ENCODE measurements around the gene ATXN7L1. TPM values are rescaled to one million over a fixed set of nuclear protein-coding genes. Genes with fewer than 3 reads are reported as not detected.

Gene ATXN7L1
- total RNA-seq, 1 donor from 2014 or later: 16.0 TPM

GRCh38 chr7:105799006-105799405, 77.4 kb downstream of the ATXN7L1 start:
- H3K27me3 Mint-ChIP-seq: no peaks in the 10 kb centered on the region
- H3K4me3 Mint-ChIP-seq: no peak overlapping the region
- no peaks in the 10 kb centered on the region for H3K9me3 Mint-ChIP-seq
- H3K27ac Mint-ChIP-seq: no peak overlapping the region
- no peak for TF ChIP-seq CTCF (conservative IDR thresholded peaks at IDR 0.05)
- no peaks in the 10 kb centered on the region for H3K36me3 Mint-ChIP-seq
- H3K4me1 Mint-ChIP-seq (ENCODE audit: unreplicated experiment): no peaks in the 10 kb centered on the region
- DNase-seq (ENCODE audit: extremely low spot score, unreplicated experiment): no peak

- Mint-ChIP-seq H3K36me3 (peaks cover 8% of the 10 kb centered on the region), H3K27ac (no peak overlapping the region), H3K27me3 (no peaks in the 10 kb centered on the region), H3K4me3 (no peak overlapping the region), H3K4me1 (ENCODE audit: unreplicated experiment) (no peaks in the 10 kb centered on the region), H3K9me3 (no peaks in the 10 kb centered on the region)
- no peak for DNase-seq (ENCODE audit: extremely low spot score, unreplicated experiment)
- TF ChIP-seq CTCF (conservative IDR thresholded peaks at IDR 0.05): no peak
Observed at GRCh38 chr7:105797652-105798051, 78.7 kb downstream of the ATXN7L1 start.

GRCh38 chr7:105796365-105796764, 80.0 kb downstream of the ATXN7L1 start:
- H3K9me3 Mint-ChIP-seq: no peaks in the 10 kb centered on the region
- H3K4me1 Mint-ChIP-seq (ENCODE audit: unreplicated experiment): no peaks in the 10 kb centered on the region
- no peaks in the 10 kb centered on the region for H3K27me3 Mint-ChIP-seq
- H3K27ac Mint-ChIP-seq: no peak overlapping the region
- peaks cover 11% of the 10 kb centered on the region for H3K36me3 Mint-ChIP-seq
- TF ChIP-seq CTCF (conservative IDR thresholded peaks at IDR 0.05): no peak
- H3K4me3 Mint-ChIP-seq: no peak overlapping the region
- no peak for DNase-seq (ENCODE audit: extremely low spot score, unreplicated experiment)

DNA sequence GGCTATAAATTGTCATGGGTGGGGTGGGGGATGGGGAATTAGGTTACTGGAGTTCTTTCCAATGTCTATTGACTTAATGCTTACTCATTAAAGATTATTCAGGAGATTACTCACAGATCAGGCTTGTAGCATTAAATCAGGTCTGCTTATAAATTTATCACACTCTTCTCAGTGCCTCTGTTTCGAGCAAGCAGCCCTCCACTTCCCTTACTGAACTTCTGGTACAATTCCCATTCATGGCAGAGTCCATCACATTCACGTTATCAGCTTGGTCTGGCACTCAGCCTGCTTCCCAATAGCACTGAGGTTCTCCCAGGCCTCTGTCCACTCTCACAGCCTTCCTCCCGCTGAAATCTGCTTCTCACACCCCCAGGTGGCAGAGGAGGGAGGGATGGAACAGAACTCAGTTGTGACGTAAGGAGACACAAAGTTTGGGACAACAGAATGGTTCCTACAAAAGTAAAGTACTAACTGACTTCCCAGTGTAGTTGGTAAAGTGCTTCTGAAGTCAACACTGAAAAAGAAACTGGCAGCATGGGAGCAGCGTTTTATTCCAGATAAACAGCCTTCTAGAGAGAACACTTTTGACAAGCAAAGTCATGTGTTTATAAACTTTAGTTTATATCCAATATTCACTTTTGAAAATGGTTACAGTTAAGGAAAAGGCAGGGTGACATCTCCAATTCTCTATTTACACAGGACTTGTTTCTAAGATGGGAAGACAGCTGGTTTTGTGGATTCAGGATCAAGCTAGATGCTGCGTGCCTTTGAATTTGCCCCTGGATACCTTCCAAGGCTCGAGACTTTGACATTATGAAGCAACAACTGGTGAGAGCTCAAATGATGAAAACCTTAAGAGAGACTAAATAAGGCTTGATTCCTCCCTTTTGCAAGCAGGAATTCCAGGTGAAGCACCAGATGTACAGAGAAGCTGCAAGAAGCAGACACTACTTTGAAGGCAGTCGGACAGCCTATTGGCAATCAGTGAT, 81.4 kb downstream of the ATXN7L1 start:
- TF ChIP-seq CTCF (conservative IDR thresholded peaks at IDR 0.05): no peak
- Mint-ChIP-seq H3K36me3 (peaks cover 11% of the 10 kb centered on the region), H3K27me3 (no peaks in the 10 kb centered on the region), H3K27ac (no peak overlapping the region), H3K9me3 (no peaks in the 10 kb centered on the region), H3K4me3 (no peak overlapping the region), H3K4me1 (ENCODE audit: unreplicated experiment) (no peaks in the 10 kb centered on the region)
- no peak for DNase-seq (ENCODE audit: extremely low spot score, unreplicated experiment)

GRCh38 chr7:105792488-105793370, 83.7 kb downstream of the ATXN7L1 start:
- no peak for TF ChIP-seq CTCF (conservative IDR thresholded peaks at IDR 0.05)
- Mint-ChIP-seq H3K9me3 (no peaks in the 10 kb centered on the region), H3K27ac (no peak overlapping the region), H3K4me3 (no peak overlapping the region), H3K36me3 (peaks cover 12% of the 10 kb centered on the region), H3K27me3 (no peaks in the 10 kb centered on the region), H3K4me1 (ENCODE audit: unreplicated experiment) (peaks cover 7% of the 10 kb centered on the region)
- DNase-seq (ENCODE audit: extremely low spot score, unreplicated experiment): no peak

Data from type B pancreatic cell (in vitro differentiated cells).